NCI-H82 treated with DMSO at 0.1 percent for 48 hours (cell line): ENCODE measurements around the gene TFCP2.

ENCODE experiments used
- DNase-seq: peaks from one replicate; lab custom pipeline; 2025; ENCODE audit not compliant: unreplicated experiment; lab: John Stamatoyannopoulos, UW

Gene TFCP2

GRCh38 chr12:51156245-51156765, 16.6 kb downstream of the TFCP2 start:
- DNase-seq, result no peak

- no peak for DNase-seq
Observed at GRCh38 chr12:51152953-51153352, 20.0 kb downstream of the TFCP2 start.

- DNase-seq, result no peak
Observed at GRCh38 chr12:51150777-51151176, 22.2 kb downstream of the TFCP2 start.

GRCh38 chr12:51147309-51147708, 25.6 kb downstream of the TFCP2 start:
- no peak for DNase-seq

- DNase-seq, result no peak
Observed at GRCh38 chr12:51139292-51139844, 33.6 kb downstream of the TFCP2 start.

- no peak for DNase-seq
Observed at GRCh38 chr12:51132693-51133092, 40.2 kb downstream of the TFCP2 start.

- DNase-seq, result no peak
Observed at GRCh38 chr12:51131745-51132521, 41.0 kb downstream of the TFCP2 start.

- no peak for DNase-seq
Observed at GRCh38 chr12:51128919-51129318, 44.0 kb downstream of the TFCP2 start.

GRCh38 chr12:51127050-51127729, 45.7 kb downstream of the TFCP2 start:
- no peak for DNase-seq

GRCh38 chr12:51126297-51126696, 46.6 kb downstream of the TFCP2 start:
- no peak for DNase-seq

- no peak for DNase-seq
Observed at GRCh38 chr12:51124504-51124903, 48.4 kb downstream of the TFCP2 start.

GRCh38 chr12:51122844-51123243, 50.1 kb downstream of the TFCP2 start:
- DNase-seq, result no peak

- DNase-seq, result no peak
Observed at GRCh38 chr12:51118706-51119105, 54.2 kb downstream of the TFCP2 start.

- DNase-seq, result no peak
Observed at GRCh38 chr12:51115533-51115932, 57.4 kb downstream of the TFCP2 start.

- DNase-seq, result no peak
Observed at GRCh38 chr12:51108136-51108535, 64.8 kb downstream of the TFCP2 start.

- DNase-seq, result no peak
Observed at GRCh38 chr12:51103977-51104376, 69.0 kb downstream of the TFCP2 start.

GRCh38 chr12:51098611-51099010, 74.3 kb downstream of the TFCP2 start:
- DNase-seq, result no peak

GRCh38 chr12:51090705-51091229, 82.2 kb downstream of the TFCP2 start:
- DNase-seq, result no peak

GRCh38 chr12:51087818-51088217, 85.1 kb downstream of the TFCP2 start:
- DNase-seq, result no peak

- DNase-seq, result no peak
Observed at GRCh38 chr12:51086933-51087332, 86.0 kb downstream of the TFCP2 start.

GRCh38 chr12:51085757-51086156, 87.2 kb downstream of the TFCP2 start:
- no peak for DNase-seq
